K562 (cell line): Measurements from ENCODE around the gene FMNL3. TPM values are rescaled to one million over a fixed set of nuclear protein-coding genes. Genes with fewer than 3 reads are reported as not detected.
A peak's percentile ranks its signal among the peaks of the same experiment; 100 is the strongest.

Experiments
- BMI1 ChIP-seq: fragments of 150-350 bp; IDR thresholded peaks from 2 replicates; pipeline ENCODE4 v1.6.1; 2014; ENCODE audit warnings: low read length
- CHCHD3 ChIP-seq: fragments of 250-450 bp; sonication (Bioruptor Pico); IDR thresholded peaks from 2 replicates; pipeline ENCODE4 v2.1.2; 2022; ENCODE audit warnings: mild to moderate bottlenecking
- CREM ChIP-seq: IDR thresholded peaks from 2 replicates; pipeline ENCODE4 v1.6.1; 2014; ENCODE audit warnings: antibody characterized with exemption, low read depth
- E2F3 ChIP-seq: fragments of 250-450 bp; sonication (Bioruptor Pico); IDR thresholded peaks from 2 replicates; pipeline ENCODE4 v1.4.0; 2020; ENCODE audit warnings: mild to moderate bottlenecking
- ETS2 ChIP-seq: IDR thresholded peaks from 2 replicates; pipeline ENCODE4 v1.6.1; 2016; ENCODE audit warnings: borderline replicate concordance, missing genetic modification characterization, mild to moderate bottlenecking, moderate library complexity, missing compliant biosample characterization; ENCODE audit not compliant: poor library complexity, severe bottlenecking
- KAT7 ChIP-seq: sonication (generic); formaldehyde crosslinking; IDR thresholded peaks from 2 replicates; pipeline ENCODE4 v1.8.0; 2022; ENCODE audit warnings: missing genetic modification reagents, mild to moderate bottlenecking, borderline replicate concordance
- KDM4B ChIP-seq, 2 experiments: fragments of 450-650 bp in 1 of 2; sonication (generic) in 1 of 2; IDR thresholded peaks; 2 replicates each; pipeline ENCODE4 v1.6.1; 2016 to 2017; ENCODE audit warnings: borderline replicate concordance in 2 of 2, antibody characterized with exemption in 1 of 2, low read depth in 1 of 2, mild to moderate bottlenecking in 1 of 2
- MYC ChIP-seq, 2 experiments: fragments of 250-450 bp in 1 of 2; sonication (Bioruptor Pico) in 1 of 2; IDR thresholded peaks; 2 replicates each; pipeline versions ENCODE4 v1.5.1 to v1.6.1; 2012 to 2021; ENCODE audit warnings: low read depth in 2 of 2, borderline replicate concordance in 1 of 2, improper control_type of control experiment in 1 of 2, low read length in 1 of 2, mild to moderate bottlenecking in 1 of 2, moderate library complexity in 1 of 2
- NFXL1 ChIP-seq: fragments of 450-650 bp; formaldehyde crosslinking; IDR thresholded peaks from 2 replicates; pipeline ENCODE4 v1.4.0; 2021; ENCODE audit warnings: mild to moderate bottlenecking
- NR2C2 ChIP-seq, 2 experiments: fragments of 200-800 bp in 1 of 2; sonication (Bioruptor generic) in 1 of 2; sonication (generic) in 1 of 2; formaldehyde crosslinking in 1 of 2; IDR thresholded peaks; 2 replicates each; pipeline versions ENCODE4 v1.6.1 to v1.8.0; 2016 to 2022; ENCODE audit warnings: mild to moderate bottlenecking in 1 of 2, missing compliant biosample characterization in 1 of 2, missing genetic modification characterization in 1 of 2, missing genetic modification reagents in 1 of 2
- RNF2 ChIP-seq: sonication (generic); IDR thresholded peaks from 2 replicates; pipeline ENCODE4 v1.6.1; 2016
- SMAD4 ChIP-seq: fragments of 250-450 bp; sonication (Bioruptor Pico); conservative IDR thresholded peaks from 2 replicates; pipeline ENCODE4 v1.8.0; 2021; ENCODE audit warnings: inconsistent platforms, mild to moderate bottlenecking, moderate library complexity
- SMC3 ChIP-seq: conservative IDR thresholded peaks from 2 replicates; pipeline ENCODE4 v1.6.1; 2011; ENCODE audit warnings: low read depth, low read length, improper control_type of control experiment; ENCODE audit not compliant: insufficient read depth
- SOX6 ChIP-seq: fragments of 450-650 bp; IDR thresholded peaks from 2 replicates; pipeline ENCODE4 v1.6.1; 2014; ENCODE audit warnings: mild to moderate bottlenecking
- TAF15 ChIP-seq: fragments of 200-400 bp; formaldehyde crosslinking; IDR thresholded peaks from 2 replicates; pipeline ENCODE4 v1.6.1; 2017; ENCODE audit warnings: mild to moderate bottlenecking, low read depth, low read length, moderate library complexity
- ZKSCAN1 ChIP-seq: fragments of 150-350 bp; IDR thresholded peaks from 2 replicates; pipeline ENCODE4 v1.6.1; 2016; ENCODE audit warnings: low read depth, low read length
- ZNF263 ChIP-seq: sonication (generic); formaldehyde crosslinking; IDR thresholded peaks from 2 replicates; pipeline ENCODE4 v1.8.0; 2022; ENCODE audit warnings: mild to moderate bottlenecking, missing genetic modification reagents, borderline replicate concordance
- ZNF282 ChIP-seq: sonication (generic); formaldehyde crosslinking; IDR thresholded peaks from 2 replicates; pipeline ENCODE4 v1.8.1; 2023; ENCODE audit warnings: missing genetic modification reagents
- ZNF431 ChIP-seq: sonication (generic); formaldehyde crosslinking; IDR thresholded peaks from 2 replicates; pipeline ENCODE4 v1.8.0; 2022; ENCODE audit warnings: mild to moderate bottlenecking, missing genetic modification reagents
- polyA plus RNA-seq, 8 experiments: library from polyadenylated mRNA; depleted of rRNA in 4 of 8; stranded (reverse) in 5 of 8; unstranded in 3 of 8; fragments of >200 nt; fragmentation: Nextera tagmentation in 2 of 8; fragmentation: Illumina TruSeq in 1 of 8; extraction: Ambion mirVana in 2 of 8; extraction: Trizol in 1 of 8; gene quantifications; 2 replicates each; pipeline versions ENCODE4 v1.2.1 to v1.2.3, GENCODE V29; 2011 to 2014; ENCODE audit warnings: inconsistent platforms in 1 of 8, missing spikeins in 1 of 8
- total RNA-seq, 7 experiments: library from RNA; depleted of rRNA in 6 of 7; stranded (reverse); fragments of >200 nt in 6 of 7; fragmentation: Illumina TruSeq in 2 of 7; extraction: Trizol in 2 of 7; gene quantifications; 2 replicates each; pipeline versions ENCODE4 v1.2.1 to v1.2.3, GENCODE V29; 2011 to 2021; ENCODE audit warnings: low replicate concordance in 1 of 7
- TF ChIP-seq, protein P1 (sequence below): sonication (generic); formaldehyde crosslinking; IDR thresholded peaks from 2 replicates; pipeline ENCODE4 v1.8.0; 2023; ENCODE audit warnings: missing genetic modification reagents, mild to moderate bottlenecking, borderline replicate concordance
- TF ChIP-seq, protein P2 (sequence below): fragments of 250-450 bp; sonication (Bioruptor Pico); IDR thresholded peaks from 2 replicates; pipeline ENCODE4 v1.4.0; 2020; ENCODE audit warnings: borderline replicate concordance

Gene FMNL3
- total and polyA plus RNA-seq, 9 of the 15 experiments (the other 6 are each of a cell fraction or from before 2014, with no cell fraction given) = 0.49 to 14.4 (median 6.8) TPM

DNA sequence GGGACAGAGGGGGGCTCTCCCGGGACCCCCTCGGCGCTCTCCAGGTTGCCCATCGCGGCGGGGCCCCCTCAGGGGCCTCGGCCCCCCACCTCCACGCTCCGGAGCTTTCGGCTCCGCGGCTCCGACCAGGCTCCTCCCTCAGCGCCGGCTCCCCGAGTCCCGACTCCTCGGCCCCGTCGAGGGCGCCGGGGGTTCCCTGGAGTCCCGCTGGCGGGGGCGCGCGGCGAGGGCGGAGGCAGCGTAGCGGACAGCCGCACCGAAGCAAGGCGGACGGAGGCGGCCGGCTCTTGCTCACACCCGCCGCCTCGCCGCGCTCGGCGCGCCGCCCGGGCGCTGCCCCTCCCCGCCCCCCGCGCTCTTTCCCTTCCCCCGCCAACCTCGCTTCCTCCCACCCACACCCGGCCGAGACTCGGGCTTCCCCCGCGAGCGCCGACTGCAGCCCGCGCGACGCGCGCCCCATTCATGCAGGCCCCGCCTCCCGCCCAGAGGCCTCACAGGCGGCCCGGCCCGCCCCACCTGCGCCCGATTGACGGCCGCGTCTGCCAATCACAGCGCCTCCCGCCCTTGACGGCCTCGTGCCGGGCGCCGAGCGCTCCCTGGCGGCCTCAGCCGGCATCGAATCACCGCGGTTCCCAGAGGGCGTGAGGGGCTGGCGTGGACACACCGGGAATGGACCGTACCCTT lies at the start of gene FMNL3 (continued):
- TF ChIP-seq, protein P1, sequence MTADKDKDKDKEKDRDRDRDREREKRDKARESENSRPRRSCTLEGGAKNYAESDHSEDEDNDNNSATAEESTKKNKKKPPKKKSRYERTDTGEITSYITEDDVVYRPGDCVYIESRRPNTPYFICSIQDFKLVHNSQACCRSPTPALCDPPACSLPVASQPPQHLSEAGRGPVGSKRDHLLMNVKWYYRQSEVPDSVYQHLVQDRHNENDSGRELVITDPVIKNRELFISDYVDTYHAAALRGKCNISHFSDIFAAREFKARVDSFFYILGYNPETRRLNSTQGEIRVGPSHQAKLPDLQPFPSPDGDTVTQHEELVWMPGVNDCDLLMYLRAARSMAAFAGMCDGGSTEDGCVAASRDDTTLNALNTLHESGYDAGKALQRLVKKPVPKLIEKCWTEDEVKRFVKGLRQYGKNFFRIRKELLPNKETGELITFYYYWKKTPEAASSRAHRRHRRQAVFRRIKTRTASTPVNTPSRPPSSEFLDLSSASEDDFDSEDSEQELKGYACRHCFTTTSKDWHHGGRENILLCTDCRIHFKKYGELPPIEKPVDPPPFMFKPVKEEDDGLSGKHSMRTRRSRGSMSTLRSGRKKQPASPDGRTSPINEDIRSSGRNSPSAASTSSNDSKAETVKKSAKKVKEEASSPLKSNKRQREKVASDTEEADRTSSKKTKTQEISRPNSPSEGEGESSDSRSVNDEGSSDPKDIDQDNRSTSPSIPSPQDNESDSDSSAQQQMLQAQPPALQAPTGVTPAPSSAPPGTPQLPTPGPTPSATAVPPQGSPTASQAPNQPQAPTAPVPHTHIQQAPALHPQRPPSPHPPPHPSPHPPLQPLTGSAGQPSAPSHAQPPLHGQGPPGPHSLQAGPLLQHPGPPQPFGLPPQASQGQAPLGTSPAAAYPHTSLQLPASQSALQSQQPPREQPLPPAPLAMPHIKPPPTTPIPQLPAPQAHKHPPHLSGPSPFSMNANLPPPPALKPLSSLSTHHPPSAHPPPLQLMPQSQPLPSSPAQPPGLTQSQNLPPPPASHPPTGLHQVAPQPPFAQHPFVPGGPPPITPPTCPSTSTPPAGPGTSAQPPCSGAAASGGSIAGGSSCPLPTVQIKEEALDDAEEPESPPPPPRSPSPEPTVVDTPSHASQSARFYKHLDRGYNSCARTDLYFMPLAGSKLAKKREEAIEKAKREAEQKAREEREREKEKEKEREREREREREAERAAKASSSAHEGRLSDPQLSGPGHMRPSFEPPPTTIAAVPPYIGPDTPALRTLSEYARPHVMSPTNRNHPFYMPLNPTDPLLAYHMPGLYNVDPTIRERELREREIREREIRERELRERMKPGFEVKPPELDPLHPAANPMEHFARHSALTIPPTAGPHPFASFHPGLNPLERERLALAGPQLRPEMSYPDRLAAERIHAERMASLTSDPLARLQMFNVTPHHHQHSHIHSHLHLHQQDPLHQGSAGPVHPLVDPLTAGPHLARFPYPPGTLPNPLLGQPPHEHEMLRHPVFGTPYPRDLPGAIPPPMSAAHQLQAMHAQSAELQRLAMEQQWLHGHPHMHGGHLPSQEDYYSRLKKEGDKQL = peak; percentile 99
- TF ChIP-seq SOX6 = 0 out of 2 replicates have a peak, but pooled peaks have one; percentile 49
- no peak for TF ChIP-seq BMI1
- no peak for TF ChIP-seq ETS2 (tag)
- 0 out of 2 replicates have a peak, but pooled peaks have one; percentile 14 for TF ChIP-seq ZKSCAN1
- peak; percentile 76; the same call in 1 of the 2 replicates for TF ChIP-seq ZNF263 (CRISPR knock-in tag)
- peak; percentile 74; the same call in 1 of the 2 replicates for TF ChIP-seq MYC (IDR thresholded peaks at IDR 0.05; ENCODE audit: low read depth, low read length)
- TF ChIP-seq MYC (CRISPR knock-in tag; IDR thresholded peaks at IDR 0.05; ENCODE audit: borderline replicate concordance, low read depth) = no peak
- peak; percentile 85 for TF ChIP-seq RNF2
- TF ChIP-seq SMAD4 (CRISPR knock-in tag) = peak; percentile 44
- TF ChIP-seq KDM4B (IDR thresholded peaks at IDR 0.05; ENCODE audit: borderline replicate concordance in 2 of 2, low read depth in 1 of 2) = no peak
- peak; percentile 88 for TF ChIP-seq NR2C2 (CRISPR knock-in tag; IDR thresholded peaks at IDR 0.05)
- no peak for TF ChIP-seq NR2C2 (tag; IDR thresholded peaks at IDR 0.05)
- 0 out of 2 replicates have a peak, but pooled peaks have one; percentile 85 for TF ChIP-seq ZNF282 (CRISPR knock-in tag)
- TF ChIP-seq, protein P2, sequence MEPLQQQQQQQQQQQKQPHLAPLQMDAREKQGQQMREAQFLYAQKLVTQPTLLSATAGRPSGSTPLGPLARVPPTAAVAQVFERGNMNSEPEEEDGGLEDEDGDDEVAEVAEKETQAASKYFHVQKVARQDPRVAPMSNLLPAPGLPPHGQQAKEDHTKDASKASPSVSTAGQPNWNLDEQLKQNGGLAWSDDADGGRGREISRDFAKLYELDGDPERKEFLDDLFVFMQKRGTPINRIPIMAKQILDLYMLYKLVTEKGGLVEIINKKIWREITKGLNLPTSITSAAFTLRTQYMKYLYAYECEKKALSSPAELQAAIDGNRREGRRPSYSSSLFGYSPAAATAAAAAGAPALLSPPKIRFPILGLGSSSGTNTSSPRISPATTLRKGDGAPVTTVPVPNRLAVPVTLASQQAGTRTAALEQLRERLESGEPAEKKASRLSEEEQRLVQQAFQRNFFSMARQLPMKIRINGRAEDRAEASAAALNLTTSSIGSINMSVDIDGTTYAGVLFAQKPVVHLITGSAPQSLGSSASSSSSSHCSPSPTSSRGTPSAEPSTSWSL (CRISPR knock-in tag) = 0 out of 2 replicates have a peak, but pooled peaks have one; percentile 18
- peak; percentile 93 for TF ChIP-seq ZNF431 (CRISPR knock-in tag)
- peak; percentile 86 for TF ChIP-seq E2F3
- peak; percentile 98 for TF ChIP-seq SMC3
- TF ChIP-seq KAT7 = peak; percentile 91; the same call in 1 of the 2 replicates
- TF ChIP-seq CREM = peak; percentile 69
- no peak for TF ChIP-seq NFXL1 (CRISPR knock-in tag)
- no peak for TF ChIP-seq TAF15
- TF ChIP-seq CHCHD3 (CRISPR knock-in tag) = no peak
